ENCODE results near the gene SALL2.

GRCh38 chr14:21510735-21511657 is 15.2 kb downstream of the SALL2 start, which contains the start of gene METTL3:
- TF ChIP-seq CTCF (IDR thresholded peaks at IDR 0.05) (no peak), POLR2A (IDR thresholded peaks at IDR 0.05) (peak in 1 of 2 donors; percentile 66)

Measured in adrenal gland (tissue), 5 donors.